ENCODE data around the gene MRPL20. TPM values are rescaled to one million over a fixed set of nuclear protein-coding genes. Genes with fewer than 3 reads are reported as not detected.
"Not testable (repeated sequence)": the region's sequence is repeated elsewhere in the genome, so short reads cannot be mapped to it uniquely, and the experiment has no call there.

MRPL20 gene
- total and polyA plus RNA-seq, 2 donors from 2014 or later = 103 to 221 TPM

GRCh38 chr1:1429671-1430073, 22.6 kb upstream of the MRPL20 start:
- Histone ChIP-seq H3K36me3 (ENCODE audit: control insufficient read depth in 2 of 3, insufficient read depth in 3 of 3, low read length in 3 of 3) (no peaks in the 10 kb centered on the region), H3K4me1 (ENCODE audit: control insufficient read depth in 2 of 3, insufficient read depth in 2 of 3, low read depth in 1 of 3, low read length in 3 of 3) (peaks cover 0 to 22% (median 0%) of the 10 kb centered on the region in 3 donors), H3K9me3 (ENCODE audit: control insufficient read depth in 2 of 3, insufficient read depth in 1 of 3, low read length in 3 of 3) (no peaks in the 10 kb centered on the region), H3K27me3 (ENCODE audit: control insufficient read depth, insufficient read depth, low read length) (no peaks in the 10 kb centered on the region), H3K27ac (ENCODE audit: low read depth in 2 of 2, low read length in 2 of 2) (peak overlapping the region in 1 of 2 donors; percentile 75), H3K9ac (ENCODE audit: low read length in 3 of 3) (peak overlapping the region in 1 of 3 donors; percentile 34), H3K4me3 (ENCODE audit: low read length in 3 of 3) (no peak overlapping the region)
- FAIRE-seq (no peak), DNase-seq (peak in 1 of 5 donors; percentile 70)
- TF ChIP-seq CTCF (IDR thresholded peaks at IDR 0.05; ENCODE audit: borderline replicate concordance, extremely low read depth, insufficient read depth) = no peak
- intact Hi-C loops (cut with DNase I) = no loop called here

DNA sequence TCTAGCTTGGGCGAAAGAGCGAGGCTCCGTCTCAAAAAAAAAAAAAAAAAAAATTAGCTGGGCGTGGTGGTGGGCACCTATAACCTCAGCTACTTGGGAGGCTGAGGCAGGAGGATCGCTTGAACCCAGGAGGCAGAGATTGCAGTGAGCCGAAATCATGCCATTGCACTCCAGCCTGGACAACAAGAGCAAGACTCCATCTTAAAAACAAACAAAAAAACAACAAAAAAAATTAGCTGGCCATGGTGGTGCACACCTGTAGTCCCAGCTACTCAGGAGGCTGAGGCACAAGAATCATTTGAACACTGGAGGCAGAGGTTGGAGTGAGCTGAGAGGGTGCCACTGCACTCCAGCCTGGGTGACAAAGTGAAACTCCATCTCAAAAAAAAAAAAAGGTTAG, 21.9 kb upstream of the MRPL20 start:
- H3K27me3 ChIP-seq (ENCODE audit: control insufficient read depth, insufficient read depth, low read length); H3K27ac ChIP-seq (ENCODE audit: low read depth in 2 of 2, low read length in 2 of 2); H3K36me3 ChIP-seq (ENCODE audit: control insufficient read depth in 2 of 3, insufficient read depth in 3 of 3, low read length in 3 of 3); H3K9me3 ChIP-seq (ENCODE audit: control insufficient read depth in 2 of 3, insufficient read depth in 1 of 3, low read length in 3 of 3); H3K9ac ChIP-seq (ENCODE audit: low read length in 3 of 3); intact Hi-C loops (cut with DNase I); FAIRE-seq; H3K4me3 ChIP-seq (ENCODE audit: low read length in 3 of 3): not testable (repeated sequence)
- DNase-seq = peak in 1 of 5 donors; percentile 21
- H3K4me1 ChIP-seq (ENCODE audit: control insufficient read depth in 2 of 3, insufficient read depth in 2 of 3, low read depth in 1 of 3, low read length in 3 of 3) = peaks cover 0 to 20% (median 0%) of the 10 kb centered on the region in 3 donors

DNA sequence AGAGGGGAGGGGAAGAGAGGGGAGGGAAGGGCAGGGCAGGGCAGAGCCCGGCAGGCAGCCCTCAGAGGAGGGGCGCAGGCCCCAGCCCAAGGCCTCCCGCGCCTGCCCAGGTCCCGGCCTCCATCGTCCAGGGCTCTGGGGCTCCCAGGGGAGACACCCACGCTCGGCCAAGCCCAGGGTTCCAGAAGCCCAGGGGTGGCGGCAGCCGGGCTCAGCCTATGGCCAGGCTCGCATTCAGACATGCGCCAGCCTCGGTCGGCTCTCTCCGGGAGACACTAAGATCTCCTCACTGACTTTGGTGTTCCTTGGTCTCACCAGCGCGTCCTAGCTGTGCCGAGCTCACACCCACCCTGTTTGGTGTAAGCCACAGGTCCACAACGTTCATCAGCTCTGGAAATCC, 21.1 kb upstream of the MRPL20 start:
- no peak overlapping the region for H3K27ac ChIP-seq (ENCODE audit: low read depth in 2 of 2, low read length in 2 of 2)
- peak in 1 of 5 donors; percentile 65 for DNase-seq
- H3K36me3 ChIP-seq (ENCODE audit: control insufficient read depth in 2 of 3, insufficient read depth in 3 of 3, low read length in 3 of 3) = no peaks in the 10 kb centered on the region
- H3K27me3 ChIP-seq (ENCODE audit: control insufficient read depth, insufficient read depth, low read length) = no peaks in the 10 kb centered on the region
- no peak overlapping the region for H3K9ac ChIP-seq (ENCODE audit: low read length in 3 of 3)
- intact Hi-C loops (cut with DNase I) = no loop called here
- no peaks in the 10 kb centered on the region for H3K9me3 ChIP-seq (ENCODE audit: control insufficient read depth in 2 of 3, insufficient read depth in 1 of 3, low read length in 3 of 3)
- no peak for TF ChIP-seq CTCF (IDR thresholded peaks at IDR 0.05; ENCODE audit: borderline replicate concordance, extremely low read depth, insufficient read depth)
- H3K4me1 ChIP-seq (ENCODE audit: control insufficient read depth in 2 of 3, insufficient read depth in 2 of 3, low read depth in 1 of 3, low read length in 3 of 3) = peaks cover 0 to 13% (median 0%) of the 10 kb centered on the region in 3 donors
- no peak overlapping the region for H3K4me3 ChIP-seq (ENCODE audit: low read length in 3 of 3)
- no peak for FAIRE-seq

- DNase-seq (peak in 1 of 5 donors; percentile 73), FAIRE-seq (no peak)
- no peak overlapping the region for H3K4me3 ChIP-seq (ENCODE audit: low read length in 3 of 3)
- H3K9ac ChIP-seq (ENCODE audit: low read length in 3 of 3) = no peak overlapping the region
- peaks cover 0 to 10% (median 0%) of the 10 kb centered on the region in 3 donors for H3K4me1 ChIP-seq (ENCODE audit: control insufficient read depth in 2 of 3, insufficient read depth in 2 of 3, low read depth in 1 of 3, low read length in 3 of 3)
- H3K27ac ChIP-seq (ENCODE audit: low read depth in 2 of 2, low read length in 2 of 2) = no peak overlapping the region
- H3K9me3 ChIP-seq (ENCODE audit: control insufficient read depth in 2 of 3, insufficient read depth in 1 of 3, low read length in 3 of 3) = no peaks in the 10 kb centered on the region
- H3K27me3 ChIP-seq (ENCODE audit: control insufficient read depth, insufficient read depth, low read length) = no peaks in the 10 kb centered on the region
- intact Hi-C loops (cut with DNase I) = no loop called here
- H3K36me3 ChIP-seq (ENCODE audit: control insufficient read depth in 2 of 3, insufficient read depth in 3 of 3, low read length in 3 of 3) = no peaks in the 10 kb centered on the region
- no peak for TF ChIP-seq CTCF (IDR thresholded peaks at IDR 0.05; ENCODE audit: borderline replicate concordance, extremely low read depth, insufficient read depth)
These were observed 20.7 kb upstream of the MRPL20 start for GRCh38 chr1:1427820-1428148.

Measured in kidney (tissue), 14 donors.